ENCODE results near the gene EFNB1.

GRCh38 chrX:68865300-68865699 lies 36.5 kb downstream of the EFNB1 start:
- TF ChIP-seq POLR2A (IDR thresholded peaks at IDR 0.05) (no peak), CTCF (IDR thresholded peaks at IDR 0.05) (no peak)
